ENCODE results near the gene ZCCHC2.

GRCh38 chr18:62556397-62556796 is 33.6 kb downstream of the ZCCHC2 start:
- TF ChIP-seq CTCF (IDR thresholded peaks at IDR 0.05): no peak
- no peak for TF ChIP-seq USF2 (IDR thresholded peaks at IDR 0.05)
- TF ChIP-seq CHD4 (IDR thresholded peaks at IDR 0.05; ENCODE audit: borderline replicate concordance): no peak
